AG04449 (cell line): Measurements from ENCODE around the gene RGL2.

Experiments
- CTCF ChIA-PET: fragments of 350-600 bp; formaldehyde crosslinking; extraction: SDS; loops from one replicate; lab custom pipeline; 2021; ENCODE audit warnings: antibody characterized with exemption; lab: Yijun Ruan, JAX
- POLR2A ChIA-PET: fragments of 400-600, 350-600 bp; formaldehyde crosslinking; extraction: SDS; loops from one replicate; lab custom pipeline; 2020; ENCODE audit warnings: antibody characterized with exemption, inconsistent platforms; lab: Yijun Ruan, JAX
- DNase-seq: peaks from one replicate; pipeline ENCODE4 v3.0.0-alpha.2; 2010; ENCODE audit warnings: low read depth, low spot score
- H3K4me3 ChIP-seq: 2 replicates; pipeline ENCODE4 v1.5.1; 2011; ENCODE audit warnings: low read depth, mild to moderate bottlenecking, control low read depth, low read length
- TF ChIP-seq, protein P1 (sequence below): IDR thresholded peaks from one replicate; pipeline ENCODE4 v1.5.1; 2011; ENCODE audit warnings: mild to moderate bottlenecking, moderate library complexity, low read length, control low read depth, inconsistent platforms; ENCODE audit not compliant: insufficient read depth; ENCODE audit errors: missing control alignments

The RGL2 gene

DNA sequence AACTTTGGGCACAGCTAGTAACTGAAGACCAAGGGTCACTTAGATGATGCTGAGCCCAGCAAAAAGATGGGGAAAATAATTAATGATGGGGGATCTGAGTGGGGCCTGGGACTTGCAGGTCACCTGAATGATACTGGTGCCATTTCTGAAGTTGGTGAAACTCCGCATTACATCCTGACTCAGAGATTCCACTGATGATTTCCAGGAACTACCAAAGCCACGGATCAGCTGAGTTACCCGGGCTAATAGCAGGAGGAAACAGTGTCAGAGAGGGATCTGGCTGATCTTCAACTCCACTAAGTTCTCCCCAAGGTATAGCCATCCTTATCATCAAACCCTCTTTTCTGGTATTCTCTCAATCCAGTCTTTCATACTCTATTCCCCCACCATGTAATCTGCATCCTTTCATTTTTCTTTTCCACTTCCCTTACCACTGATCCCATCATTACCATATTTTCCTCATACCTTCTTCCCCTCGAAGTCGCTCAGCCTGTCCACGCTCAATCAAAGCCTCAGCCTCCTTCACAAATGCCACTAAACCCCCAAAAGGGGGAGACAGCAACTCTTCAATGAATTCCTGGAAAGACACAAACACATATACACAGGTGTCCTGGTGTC is 47.2 kb downstream of the RGL2 start:
- CTCF ChIA-PET: interaction anchor here (1.1 to 5.3 kb wide), 7 partner anchors 9 to 103 kb away, joined by 3 to 36 read pairs (median 12); partner anchors contain the start of genes RING1, RPS18 and VPS52
- TF ChIP-seq, protein P1, sequence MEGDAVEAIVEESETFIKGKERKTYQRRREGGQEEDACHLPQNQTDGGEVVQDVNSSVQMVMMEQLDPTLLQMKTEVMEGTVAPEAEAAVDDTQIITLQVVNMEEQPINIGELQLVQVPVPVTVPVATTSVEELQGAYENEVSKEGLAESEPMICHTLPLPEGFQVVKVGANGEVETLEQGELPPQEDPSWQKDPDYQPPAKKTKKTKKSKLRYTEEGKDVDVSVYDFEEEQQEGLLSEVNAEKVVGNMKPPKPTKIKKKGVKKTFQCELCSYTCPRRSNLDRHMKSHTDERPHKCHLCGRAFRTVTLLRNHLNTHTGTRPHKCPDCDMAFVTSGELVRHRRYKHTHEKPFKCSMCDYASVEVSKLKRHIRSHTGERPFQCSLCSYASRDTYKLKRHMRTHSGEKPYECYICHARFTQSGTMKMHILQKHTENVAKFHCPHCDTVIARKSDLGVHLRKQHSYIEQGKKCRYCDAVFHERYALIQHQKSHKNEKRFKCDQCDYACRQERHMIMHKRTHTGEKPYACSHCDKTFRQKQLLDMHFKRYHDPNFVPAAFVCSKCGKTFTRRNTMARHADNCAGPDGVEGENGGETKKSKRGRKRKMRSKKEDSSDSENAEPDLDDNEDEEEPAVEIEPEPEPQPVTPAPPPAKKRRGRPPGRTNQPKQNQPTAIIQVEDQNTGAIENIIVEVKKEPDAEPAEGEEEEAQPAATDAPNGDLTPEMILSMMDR: no peak
- DNase-seq: no peak
- H3K4me3 ChIP-seq: no peak overlapping the region
- POLR2A ChIA-PET: interaction anchor here (0.7 to 6.2 kb wide), 6 partner anchors 9 to 280 kb away, joined by 3 to 70 read pairs (median 12); partner anchors contain the start of genes B3GALT4, PFDN6, RING1 and RPS18

DNA sequence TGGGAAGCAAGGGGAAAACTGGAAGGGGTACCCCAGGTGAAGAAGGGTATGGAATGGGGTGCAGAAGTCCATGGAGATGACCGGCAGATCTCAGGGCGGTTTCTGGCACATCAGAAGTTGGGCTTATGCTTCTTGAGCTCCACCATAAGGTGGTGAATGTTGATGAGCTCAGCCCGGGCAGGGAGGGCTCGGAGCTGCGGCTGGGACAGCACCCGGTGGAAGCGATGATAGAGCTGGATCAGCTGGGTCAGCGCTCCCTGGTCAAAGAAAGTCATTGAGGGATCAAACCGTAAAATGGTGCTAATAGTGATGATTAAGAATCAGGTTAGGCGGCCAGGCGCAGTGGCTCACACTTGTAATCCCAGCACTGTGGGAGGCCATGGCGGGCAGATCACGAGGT is 48.0 kb downstream of the RGL2 start:
- POLR2A ChIA-PET: interaction anchor here (0.6 to 6.2 kb wide), 8 partner anchors 10 to 296 kb away, joined by 3 to 70 read pairs (median 14); partner anchors contain the start of genes B3GALT4, PFDN6, RING1 and RPS18
- no peak overlapping the region; the same call in 1 of the 2 replicates for H3K4me3 ChIP-seq

DNA sequence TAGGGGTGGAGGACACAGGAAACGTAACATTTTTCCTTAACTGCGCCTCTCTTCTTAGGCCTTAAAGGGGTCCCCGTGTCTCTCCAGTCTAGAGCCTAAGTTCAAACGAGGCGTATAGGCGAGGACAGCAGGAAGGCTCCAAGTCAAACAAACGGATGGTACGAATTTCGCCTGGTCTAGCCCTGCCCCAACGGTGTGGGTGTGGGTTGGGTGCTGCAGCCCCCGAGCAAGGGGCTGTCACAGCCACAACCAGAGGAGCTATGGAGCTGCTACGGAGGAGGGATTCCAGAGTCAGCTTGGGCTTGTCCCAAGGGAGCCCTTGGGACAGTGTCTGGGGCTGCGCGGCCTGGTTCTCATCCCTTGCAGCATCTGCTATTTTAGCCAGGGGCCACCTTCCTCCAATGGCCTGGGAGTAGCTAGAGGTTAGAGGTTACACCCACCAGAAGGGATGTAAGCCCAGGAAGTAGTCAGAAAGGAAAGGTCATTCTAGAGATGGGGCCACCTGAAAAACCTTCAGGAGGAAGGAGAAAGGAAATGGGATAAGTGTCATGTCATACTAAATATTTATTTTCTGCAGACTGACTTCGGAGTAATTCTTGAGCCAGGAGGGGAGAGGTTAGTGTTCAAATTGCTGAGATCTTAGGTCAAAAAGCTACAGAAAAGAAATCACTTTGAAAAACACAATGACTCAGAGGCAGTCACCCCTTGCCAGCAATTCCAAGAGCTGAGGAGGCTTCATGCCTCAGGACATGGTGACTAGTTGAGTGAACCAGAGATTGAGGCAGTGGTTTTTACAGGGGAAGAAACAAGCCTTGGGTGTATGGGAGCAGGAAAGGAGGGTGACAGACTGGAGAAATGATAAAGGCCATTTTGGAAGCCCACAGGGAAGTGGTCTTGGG is 48.8 kb downstream of the RGL2 start:
- CTCF ChIA-PET: interaction anchor here (0.6 to 5.9 kb wide), 16 partner anchors 9 to 365 kb away, joined by 3 to 91 read pairs (median 6); partner anchors contain the start of genes RING1, RPS18 and VPS52
- DNase-seq: peak; percentile 58
- H3K4me3 ChIP-seq: peak overlapping the region; percentile 81
- POLR2A ChIA-PET: interaction anchor here (1.0 to 6.2 kb wide), 9 partner anchors 10 to 278 kb away, joined by 4 to 70 read pairs (median 11); partner anchors contain the start of genes B3GALT4, HSD17B8, RING1 and RPS18
- TF ChIP-seq, protein P1: no peak

More for the DNA sequence above, 48.0 kb downstream of the RGL2 start:
- CTCF ChIA-PET: interaction anchor here (0.6 to 5.3 kb wide), 7 partner anchors 11 to 366 kb away, joined by 3 to 36 read pairs (median 12); partner anchors contain the start of genes RING1, RPS18 and VPS52
- TF ChIP-seq, protein P1: no peak
- DNase-seq: no peak

DNA sequence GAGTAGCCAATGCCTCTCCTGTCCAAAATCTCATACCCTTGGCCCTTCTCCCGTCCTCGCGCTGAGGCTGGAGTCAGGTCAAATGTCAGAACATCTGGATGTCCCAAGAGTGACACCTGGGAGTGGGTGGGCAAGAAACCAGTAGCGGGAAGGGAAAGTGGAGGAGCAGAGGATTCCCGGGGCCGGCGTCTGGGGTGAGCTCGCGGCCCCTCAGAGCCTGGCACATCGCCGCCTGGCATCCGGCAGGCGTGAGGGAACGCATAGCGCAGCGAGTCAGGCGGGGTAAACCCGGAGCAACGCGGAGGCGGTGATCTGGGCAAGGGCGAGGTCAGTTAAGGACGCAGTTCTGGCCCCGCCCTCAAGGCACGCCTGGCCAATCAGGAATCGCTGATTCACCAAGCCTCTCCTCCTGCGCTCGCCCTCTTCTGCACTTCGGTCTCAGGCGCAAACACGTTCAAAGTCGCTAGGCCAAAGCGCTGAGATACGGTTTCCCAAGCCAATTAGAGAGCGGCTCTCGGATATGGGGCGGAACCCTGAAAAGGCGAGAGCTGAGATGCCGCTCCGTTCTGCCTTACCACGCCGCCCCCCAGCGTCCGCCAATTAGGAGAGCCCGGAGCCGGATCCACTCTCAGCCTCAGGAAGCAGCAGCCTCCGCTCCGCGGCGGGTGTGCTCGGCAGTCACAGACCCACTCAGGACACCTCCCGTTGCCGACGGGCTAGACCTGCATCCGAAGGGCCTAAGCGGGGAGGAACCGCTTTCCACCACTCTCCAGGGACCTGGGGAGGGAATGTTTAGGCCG is 49.6 kb downstream of the RGL2 start:
- H3K4me3 ChIP-seq: peak overlapping the region; percentile 81
- ChIA-PET POLR2A (interaction anchor here (1.0 to 6.2 kb wide), 10 partner anchors 11 to 278 kb away, joined by 4 to 70 read pairs (median 11); partner anchors contain the start of genes B3GALT4, HSD17B8, RING1 and RPS18), CTCF (interaction anchor here (0.7 to 5.9 kb wide), 59 partner anchors 10 to 388 kb away, joined by 3 to 96 read pairs (median 5); partner anchors contain the start of genes B3GALT4, HSD17B8, ITPR3 and RING1)
- DNase-seq: peak; percentile 95
- TF ChIP-seq, protein P1: peak; percentile 29

DNA sequence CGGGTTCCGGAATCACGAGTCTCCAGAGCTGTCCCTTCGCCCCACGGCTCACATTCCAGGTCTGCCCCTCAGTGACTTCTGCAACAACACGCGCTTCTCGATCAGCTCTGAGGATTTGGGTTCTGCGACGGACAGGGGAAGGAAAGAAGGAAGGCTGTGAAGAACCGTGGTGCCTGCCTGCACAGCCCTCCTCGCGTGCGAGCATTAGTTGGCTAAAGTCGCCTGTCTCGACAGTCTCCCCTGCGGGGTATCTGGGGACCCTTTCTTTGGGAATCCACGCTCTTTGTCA is 50.2 kb downstream of the RGL2 start:
- CTCF ChIA-PET: interaction anchor here (0.7 to 5.9 kb wide), 61 partner anchors 9 to 393 kb away, joined by 3 to 96 read pairs (median 5); partner anchors contain the start of genes B3GALT4, HSD17B8, ITPR3 and PFDN6
- TF ChIP-seq, protein P1: no peak
- POLR2A ChIA-PET: interaction anchor here (0.7 to 6.2 kb wide), 7 partner anchors 23 to 277 kb away, joined by 3 to 70 read pairs (median 7); partner anchors contain the start of genes B3GALT4, RING1, RPS18 and VPS52
- DNase-seq: no peak
- H3K4me3 ChIP-seq: peak overlapping the region; percentile 54
